Karpas-422 (cell line): ENCODE data around the gene BOLA2B. TPM values are rescaled to one million over a fixed set of nuclear protein-coding genes. Genes with fewer than 3 reads are reported as not detected.
A peak's percentile ranks its signal among the peaks of the same experiment; 100 is the strongest.
"Not testable (repeated sequence)": the region's sequence is repeated elsewhere in the genome, so short reads cannot be mapped to it uniquely, and the experiment has no call there.

Source experiments
- DNase-seq: peaks from one replicate; pipeline ENCODE4 v3.0.0-alpha.2; 2015
- H2AFZ ChIP-seq: fragments of 200-600 bp; sonication (generic); 2 replicates; pipeline ENCODE4 v1.6.1; 2014; ENCODE audit warnings: antibody characterized with exemption, low read length, mixed read lengths
- H3K27ac ChIP-seq: fragments of 200-600 bp; sonication (generic); 2 replicates; pipeline ENCODE4 v1.5.1; 2014; ENCODE audit warnings: mild to moderate bottlenecking, low read length, moderate library complexity
- H3K27me3 ChIP-seq: fragments of 200-600 bp; sonication (generic); 2 replicates; pipeline ENCODE4 v1.6.1; 2014; ENCODE audit warnings: low read length, mixed read lengths
- H3K36me3 ChIP-seq: fragments of 200-600 bp; sonication (generic); 2 replicates; pipeline ENCODE4 v1.6.1; 2014; ENCODE audit warnings: low read length, mixed read lengths; ENCODE audit not compliant: insufficient read depth
- H3K4me1 ChIP-seq: fragments of 200-600 bp; sonication (generic); 2 replicates; pipeline ENCODE4 v1.6.1; 2014; ENCODE audit warnings: mild to moderate bottlenecking, low read length, mixed read lengths
- H3K4me2 ChIP-seq: fragments of 200-600 bp; sonication (generic); 2 replicates; pipeline ENCODE4 v1.6.1; 2014; ENCODE audit warnings: low read length, low read depth, mild to moderate bottlenecking; ENCODE audit not compliant: poor library complexity, severe bottlenecking
- H3K4me3 ChIP-seq: fragments of 200-600 bp; sonication (generic); 2 replicates; pipeline ENCODE4 v1.5.1; 2014; ENCODE audit warnings: mild to moderate bottlenecking, antibody characterized with exemption, low read length, mixed read lengths
- H3K79me2 ChIP-seq: fragments of 200-600 bp; sonication (generic); 2 replicates; pipeline ENCODE4 v1.6.1; 2014; ENCODE audit warnings: mild to moderate bottlenecking, low read length, mixed read lengths
- H3K9ac ChIP-seq: fragments of 200-600 bp; sonication (generic); 2 replicates; pipeline ENCODE4 v1.6.0; 2014; ENCODE audit warnings: low read length
- H3K9me2 ChIP-seq: fragments of 200-600 bp; sonication (generic), shearing (Covaris generic); replicated peaks from 2 replicates; pipeline ENCODE4 v1.6.0; 2014; ENCODE audit warnings: mild to moderate bottlenecking, low read length, moderate library complexity; ENCODE audit not compliant: insufficient read depth
- H3K9me3 ChIP-seq: fragments of 300-700, 200-600 bp; sonication (generic); 2 replicates; pipeline ENCODE4 v1.6.1; 2014; ENCODE audit warnings: low read length, mixed read lengths
- H4K20me1 ChIP-seq: fragments of 200-600 bp; sonication (generic); 2 replicates; pipeline ENCODE4 v1.6.1; 2014; ENCODE audit warnings: mild to moderate bottlenecking, antibody characterized with exemption, low read length, low read depth; ENCODE audit not compliant: insufficient read depth
- total RNA-seq: library from RNA; depleted of rRNA; stranded (reverse); fragments of >200 nt; shearing (Covaris generic); gene quantifications from 2 replicates; pipeline ENCODE4 v1.2.3, GENCODE V29; 2014; ENCODE audit warnings: low replicate concordance

The BOLA2B gene
- total RNA-seq, 1 experiment from 2014 or later: 98.5 TPM

DNA sequence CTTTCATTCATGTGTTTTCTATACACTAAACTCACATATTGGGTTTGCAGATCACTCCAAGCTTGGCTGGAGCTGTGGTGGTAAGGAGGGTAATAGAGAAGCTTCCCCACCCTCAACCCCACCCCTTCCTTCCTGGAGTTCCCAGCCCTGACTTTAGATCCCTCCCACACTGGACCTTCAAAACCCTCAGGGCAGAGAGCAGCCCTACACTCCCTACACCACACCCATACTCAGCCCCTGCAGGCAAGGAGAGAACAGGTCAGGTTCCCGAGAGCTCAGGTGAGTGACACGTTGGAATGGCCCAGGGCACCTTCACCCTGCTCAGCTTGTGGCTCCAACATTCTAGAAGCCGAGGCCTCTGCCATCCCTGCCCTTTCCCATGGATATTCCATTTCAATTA, 5.6 kb upstream of the BOLA2B start, which contains the start of gene SULT1A3:
TSS of gene SULT1A3 (plus strand) at position 207 of the 400 bp plus-strand sequence. CDS start 1,474 bp downstream, outside the sequence.
- not testable (repeated sequence) for H3K4me1 ChIP-seq, H3K27me3 ChIP-seq, H3K9me3 ChIP-seq, H3K36me3 ChIP-seq, H3K4me2 ChIP-seq, H4K20me1 ChIP-seq, H2AFZ ChIP-seq, H3K79me2 ChIP-seq, H3K9me2 ChIP-seq, H3K9ac ChIP-seq, H3K27ac ChIP-seq, DNase-seq, H3K4me3 ChIP-seq

DNA sequence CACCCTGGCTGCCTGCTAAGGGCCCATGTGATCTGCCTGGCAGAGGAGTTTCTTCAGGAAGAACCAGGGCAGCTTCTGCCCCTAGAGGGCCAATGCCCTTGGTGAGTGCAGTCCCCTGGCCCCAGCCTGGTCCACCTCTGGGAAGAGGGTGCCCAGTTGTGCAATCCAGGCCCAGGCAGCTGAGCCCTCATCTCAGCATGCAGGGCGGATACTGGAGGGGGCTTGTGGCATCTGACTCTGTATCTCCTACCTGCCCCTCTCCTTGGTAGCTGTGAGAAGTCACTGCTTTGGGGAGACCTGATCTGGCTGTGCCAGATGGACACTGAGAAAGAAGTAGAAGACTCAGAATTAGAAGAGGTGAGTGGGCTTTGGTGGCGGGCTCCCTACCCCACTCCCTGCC, 3.5 kb upstream of the BOLA2B start:
- not testable (repeated sequence) for H3K9me2 ChIP-seq, H3K27ac ChIP-seq, H3K9me3 ChIP-seq, H3K79me2 ChIP-seq, DNase-seq, H3K4me2 ChIP-seq, H3K27me3 ChIP-seq, H4K20me1 ChIP-seq, H3K9ac ChIP-seq, H3K36me3 ChIP-seq, H2AFZ ChIP-seq, H3K4me3 ChIP-seq, H3K4me1 ChIP-seq

DNA sequence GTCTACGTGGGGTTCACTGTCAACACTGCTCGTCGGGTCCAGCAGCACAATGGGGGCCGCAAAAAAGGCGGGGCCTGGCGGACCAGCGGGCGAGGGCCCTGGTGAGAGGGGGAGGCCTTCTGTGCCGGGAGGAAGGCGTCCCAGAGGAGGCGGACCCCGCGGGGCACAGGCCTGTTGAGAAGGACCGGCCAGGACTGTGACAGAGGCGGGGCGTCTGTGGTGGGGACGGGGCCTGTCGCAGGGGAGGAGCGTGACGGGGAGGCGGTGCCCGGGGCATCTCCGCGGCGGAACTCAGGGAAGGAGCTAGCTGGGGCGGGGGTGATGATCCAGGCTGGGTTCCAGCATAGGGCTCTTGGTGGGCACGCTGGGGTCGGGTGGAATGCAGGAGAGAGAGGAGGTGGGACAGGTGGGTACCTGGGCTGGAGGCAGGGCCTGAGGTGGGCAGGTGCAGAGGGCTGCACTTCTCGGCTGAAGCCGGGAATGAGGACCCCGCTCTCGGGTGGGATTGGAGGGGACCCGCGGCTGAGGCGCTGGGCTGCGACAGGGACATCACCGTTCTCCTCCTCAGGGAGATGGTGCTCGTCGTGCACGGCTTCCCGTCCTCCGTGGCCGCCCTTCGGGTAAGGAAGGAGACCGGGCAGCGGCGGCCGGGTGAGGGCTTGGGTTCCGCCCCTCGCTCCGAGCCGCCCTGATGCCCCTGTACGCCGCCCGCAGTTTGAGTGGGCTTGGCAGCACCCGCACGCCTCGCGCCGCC, 883 bp upstream of the BOLA2B start:
- peak overlapping the region; percentile 44; the same call in 1 of the 2 replicates for H3K9ac ChIP-seq

DNA sequence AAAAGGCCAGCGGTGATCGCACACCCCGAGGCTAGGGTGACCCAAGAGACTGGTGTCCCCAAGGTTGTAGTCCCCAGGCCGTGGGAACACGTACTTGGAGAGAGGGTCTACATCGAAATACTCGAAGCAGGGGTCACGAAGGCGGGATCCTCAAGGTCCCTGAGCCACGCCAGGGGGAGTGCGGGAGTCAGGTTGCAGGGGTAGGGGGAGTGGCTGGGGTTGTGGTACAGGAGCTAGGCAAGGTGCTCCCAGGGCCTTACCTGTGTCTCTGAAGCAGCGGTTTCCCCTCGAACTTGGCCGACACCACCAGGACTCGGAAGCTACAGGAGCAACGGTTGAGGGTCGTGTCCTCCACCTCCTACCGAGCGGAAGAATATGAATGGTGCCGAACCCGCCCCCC, 368 bp downstream of the BOLA2B start:
- H3K79me2 ChIP-seq, H4K20me1 ChIP-seq, H3K4me1 ChIP-seq, H3K4me2 ChIP-seq, H3K27ac ChIP-seq, H3K9me2 ChIP-seq, DNase-seq, H3K4me3 ChIP-seq, H3K9ac ChIP-seq, H3K36me3 ChIP-seq, H3K27me3 ChIP-seq, H2AFZ ChIP-seq, H3K9me3 ChIP-seq: not testable (repeated sequence)

More for the DNA sequence above, 883 bp upstream of the BOLA2B start:
- not testable (repeated sequence) for H3K9me3 ChIP-seq, H2AFZ ChIP-seq, H4K20me1 ChIP-seq, DNase-seq, H3K4me1 ChIP-seq, H3K27me3 ChIP-seq, H3K9me2 ChIP-seq, H3K36me3 ChIP-seq, H3K79me2 ChIP-seq, H3K27ac ChIP-seq
- peak overlapping the region; percentile 45; the same call in 1 of the 2 replicates for H3K4me3 ChIP-seq
- H3K4me2 ChIP-seq: peak overlapping the region; percentile 35

DNA sequence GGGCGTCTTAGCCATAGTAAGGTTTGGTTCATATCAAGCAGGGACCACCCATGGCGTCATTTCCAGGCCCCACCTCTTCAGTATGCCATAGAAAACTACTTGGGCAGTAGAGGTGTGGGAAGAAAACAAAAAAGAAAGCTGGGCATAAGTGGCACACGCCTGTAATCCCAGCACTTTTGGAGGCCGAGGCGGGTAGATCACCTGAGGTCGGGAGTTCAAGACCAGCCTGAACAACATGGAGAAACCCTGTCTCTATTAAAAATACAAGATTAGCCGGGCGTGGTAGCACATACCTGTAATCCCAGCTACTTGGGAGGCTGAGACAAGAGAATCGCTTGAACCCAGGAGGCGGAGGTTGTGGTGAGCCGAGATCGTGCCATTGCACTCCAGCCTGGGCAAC, 2.3 kb downstream of the BOLA2B start:
- Histone ChIP-seq H3K79me2 (peaks cover 15% of the 10 kb centered on the region; the same call in 1 of the 2 replicates), H3K4me1 (peaks cover 14% of the 10 kb centered on the region), H3K36me3 (peaks cover 20% of the 10 kb centered on the region)
- H4K20me1 ChIP-seq, H3K4me2 ChIP-seq, H3K27ac ChIP-seq, DNase-seq, H3K27me3 ChIP-seq, H3K9ac ChIP-seq, H2AFZ ChIP-seq, H3K9me2 ChIP-seq, H3K4me3 ChIP-seq, H3K9me3 ChIP-seq: not testable (repeated sequence)

DNA sequence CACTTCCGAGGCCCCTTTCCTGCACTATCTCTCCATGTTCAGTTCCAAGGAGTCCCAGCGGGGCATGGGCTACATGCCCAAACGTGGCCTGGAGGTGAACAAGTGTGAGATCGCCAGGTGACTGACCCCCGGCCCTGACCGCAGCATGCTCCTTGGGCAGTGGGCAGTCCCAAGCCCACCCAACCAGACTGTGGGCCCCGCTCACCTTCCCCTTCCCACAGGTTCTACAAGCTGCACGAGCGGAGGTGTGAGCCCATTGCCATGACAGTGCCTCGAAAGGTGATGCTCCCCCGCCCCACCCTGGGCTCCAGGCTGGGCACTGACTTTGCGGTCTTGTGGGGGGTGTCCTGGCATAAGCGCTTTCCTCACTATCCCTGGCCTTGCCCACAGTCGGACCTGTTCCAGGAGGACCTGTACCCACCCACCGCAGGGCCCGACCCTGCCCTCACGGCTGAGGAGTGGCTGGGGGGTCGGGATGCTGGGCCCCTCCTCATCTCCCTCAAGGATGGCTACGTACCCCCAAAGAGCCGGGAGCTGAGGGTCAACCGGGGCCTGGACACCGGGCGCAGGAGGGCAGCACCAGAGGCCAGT, 5.4 kb downstream of the BOLA2B start:
- no peaks in the 10 kb centered on the region for H3K27me3 ChIP-seq
- no peaks in the 10 kb centered on the region for H3K9me2 ChIP-seq
- H3K4me2 ChIP-seq: no peak overlapping the region
- no peak overlapping the region for H2AFZ ChIP-seq
- no peak overlapping the region for H3K9ac ChIP-seq
- no peak overlapping the region for H3K27ac ChIP-seq
- peaks cover 31% of the 10 kb centered on the region for H3K4me1 ChIP-seq
- no peak for DNase-seq
- H3K9me3 ChIP-seq: no peaks in the 10 kb centered on the region
- H3K36me3 ChIP-seq: peaks cover 23% of the 10 kb centered on the region
- no peak overlapping the region for H3K4me3 ChIP-seq
- peaks cover 37% of the 10 kb centered on the region for H3K79me2 ChIP-seq
- H4K20me1 ChIP-seq: 0 out of 2 replicates have a peak, but pooled peaks cover 3% of the 10 kb centered on the region

DNA sequence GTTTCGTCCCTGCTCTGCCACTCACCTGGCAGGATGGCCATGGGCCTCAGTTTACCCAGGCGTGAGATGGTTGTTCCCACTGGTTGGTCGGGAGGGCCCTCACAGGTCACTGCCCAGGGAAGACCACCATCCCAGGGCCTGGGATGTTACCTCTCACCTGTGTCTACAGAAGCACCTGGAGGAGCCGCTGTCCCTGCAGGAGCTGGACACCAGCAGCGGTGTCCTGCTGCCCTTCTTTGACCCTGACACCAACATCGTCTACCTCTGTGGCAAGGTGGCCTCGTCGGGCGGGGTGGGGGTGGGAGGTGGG, 6.0 kb downstream of the BOLA2B start:
- Histone ChIP-seq H3K9me3 (no peaks in the 10 kb centered on the region), H3K9ac (no peak overlapping the region), H3K4me1 (peaks cover 35% of the 10 kb centered on the region), H3K9me2 (no peaks in the 10 kb centered on the region), H3K27me3 (no peaks in the 10 kb centered on the region), H3K36me3 (peaks cover 23% of the 10 kb centered on the region), H3K4me3 (no peak overlapping the region), H3K79me2 (peaks cover 37% of the 10 kb centered on the region), H2AFZ (no peak overlapping the region), H3K4me2 (no peak overlapping the region), H4K20me1 (0 out of 2 replicates have a peak, but pooled peaks cover 3% of the 10 kb centered on the region), H3K27ac (peak overlapping the region; percentile 99; the same call in 1 of the 2 replicates)
- DNase-seq: no peak

DNA sequence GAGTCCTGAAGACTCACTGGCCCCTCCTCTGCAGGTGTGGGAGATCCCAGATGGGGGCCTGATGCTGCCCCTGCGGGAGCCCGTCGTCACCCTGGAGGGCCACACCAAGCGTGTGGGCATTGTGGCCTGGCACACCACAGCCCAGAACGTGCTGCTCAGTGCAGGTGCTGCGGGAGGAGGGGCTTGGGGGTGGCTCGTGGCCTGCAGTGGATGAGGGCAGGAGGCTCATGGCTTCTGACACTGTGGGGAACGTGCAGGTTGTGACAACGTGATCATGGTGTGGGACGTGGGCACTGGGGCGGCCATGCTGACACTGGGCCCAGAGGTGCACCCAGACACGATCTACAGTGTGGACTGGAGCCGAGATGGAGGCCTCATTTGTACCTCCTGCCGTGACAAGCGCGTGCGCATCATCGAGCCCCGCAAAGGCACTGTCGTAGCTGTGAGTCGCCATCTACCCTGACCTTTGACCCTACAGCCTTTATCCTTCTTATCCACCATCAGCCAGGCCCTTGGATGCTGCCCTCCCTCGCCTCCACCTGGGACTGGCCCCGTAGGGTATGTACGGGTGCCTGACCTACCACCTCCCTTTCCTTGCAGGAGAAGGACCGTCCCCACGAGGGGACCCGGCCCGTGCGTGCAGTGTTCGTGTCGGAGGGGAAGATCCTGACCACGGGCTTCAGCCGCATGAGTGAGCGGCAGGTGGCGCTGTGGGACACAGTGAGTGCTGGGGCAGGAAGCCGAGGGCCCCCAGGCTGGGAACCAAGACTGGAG, 6.5 kb downstream of the BOLA2B start:
- Histone ChIP-seq H3K79me2 (peaks cover 37% of the 10 kb centered on the region), H3K4me1 (peaks cover 37% of the 10 kb centered on the region), H3K27ac (peak overlapping the region; percentile 99), H2AFZ (no peak overlapping the region), H3K9ac (peak overlapping the region; percentile 100), H3K9me2 (no peaks in the 10 kb centered on the region), H3K4me2 (peak overlapping the region; percentile 89), H3K9me3 (no peaks in the 10 kb centered on the region), H3K27me3 (no peaks in the 10 kb centered on the region), H3K4me3 (peak overlapping the region; percentile 100), H4K20me1 (0 out of 2 replicates have a peak, but pooled peaks cover 3% of the 10 kb centered on the region), H3K36me3 (peaks cover 23% of the 10 kb centered on the region)
- DNase-seq: peak; percentile 89
